IPS DF 6.9 (cell line): ENCODE measurements around the gene LAMB1.

Experiments
- DNase-seq: peaks from one replicate; pipeline ENCODE4 v3.0.0-alpha.2; 2013; ENCODE audit warnings: low read depth, low spot score
- H3K27ac ChIP-seq: one replicate; pipeline ENCODE4 v1.5.1; 2013; ENCODE audit warnings: low read length, control low read depth
- H3K27me3 ChIP-seq: 2 replicates; pipeline ENCODE4 v1.6.1; 2013; ENCODE audit warnings: mild to moderate bottlenecking, low read length; ENCODE audit not compliant: control insufficient read depth, insufficient read depth
- H3K36me3 ChIP-seq: 2 replicates; pipeline ENCODE4 v1.6.1; 2013; ENCODE audit warnings: low read length; ENCODE audit not compliant: control insufficient read depth, insufficient read depth
- H3K4me1 ChIP-seq: 2 replicates; pipeline ENCODE4 v1.6.1; 2013; ENCODE audit warnings: low read length; ENCODE audit not compliant: control insufficient read depth, insufficient read depth
- H3K4me3 ChIP-seq: 2 replicates; pipeline ENCODE4 v1.5.1; 2013; ENCODE audit warnings: mild to moderate bottlenecking, low read length
- H3K9me3 ChIP-seq: 2 replicates; pipeline ENCODE4 v1.6.1; 2013; ENCODE audit warnings: low read length, inconsistent platforms; ENCODE audit not compliant: control insufficient read depth, insufficient read depth
- WGBS: extraction: QIAGEN DNeasy Blood & Tissue Kit; methylation state at CpG from one replicate; pipeline ENCODE4 v1.1.7; 2013; ENCODE audit warnings: mixed read lengths, missing lambda C conversion rate; ENCODE audit not compliant: insufficient read length, insufficient coverage; 5-methylcytosine and 5-hydroxymethylcytosine counted together

Gene LAMB1

DNA sequence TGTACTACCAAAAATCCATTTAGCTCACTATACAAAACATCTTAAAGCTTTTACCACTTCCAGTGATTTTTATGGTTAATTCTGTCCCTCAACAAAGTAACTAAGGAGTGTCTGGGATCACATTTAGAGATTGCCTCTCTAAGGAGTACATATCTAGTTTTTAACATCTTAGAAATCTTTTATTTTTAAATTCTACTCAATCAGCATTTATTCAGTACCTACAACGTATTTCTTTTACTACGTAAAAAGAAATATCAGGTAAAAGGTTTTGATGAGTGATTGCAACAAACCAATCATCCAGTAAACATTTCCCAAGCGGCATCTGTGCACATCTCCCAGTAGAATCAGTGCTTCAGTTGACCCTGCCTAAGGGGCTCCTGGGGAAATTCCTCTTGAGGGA lies 31.9 kb downstream of the LAMB1 start:
- H3K4me1 ChIP-seq, result peaks cover 8% of the 10 kb centered on the region
- WGBS, result no CpG with 5 or more reads among the region's 3 CpGs
- H3K27ac ChIP-seq, result no peak overlapping the region
- DNase-seq, result no peak
- H3K36me3 ChIP-seq, result no peaks in the 10 kb centered on the region
- H3K4me3 ChIP-seq, result no peak overlapping the region
- H3K9me3 ChIP-seq, result no peaks in the 10 kb centered on the region
- no peaks in the 10 kb centered on the region for H3K27me3 ChIP-seq

DNA sequence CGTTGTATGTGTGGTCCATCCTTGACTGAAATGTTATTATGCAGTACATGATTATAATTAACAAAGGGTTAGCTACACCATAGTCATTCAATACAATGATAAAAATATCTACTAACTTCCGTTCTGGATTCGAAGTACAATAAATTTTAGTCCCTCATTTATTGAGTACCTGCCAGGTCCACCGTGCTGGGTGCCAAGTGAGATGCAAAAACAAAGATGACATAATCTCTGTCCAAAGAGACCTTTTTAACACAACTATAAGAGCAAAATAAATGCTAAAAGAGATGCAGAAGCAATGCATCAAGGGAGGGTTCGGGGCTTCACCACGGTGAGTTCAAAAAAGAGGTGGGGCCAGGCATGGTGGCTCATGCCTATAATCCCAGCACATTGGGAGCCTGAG lies 33.1 kb downstream of the LAMB1 start:
- Histone ChIP-seq H3K9me3 (no peaks in the 10 kb centered on the region), H3K27me3 (no peaks in the 10 kb centered on the region), H3K4me3 (no peak overlapping the region), H3K27ac (no peak overlapping the region), H3K4me1 (peaks cover 5% of the 10 kb centered on the region), H3K36me3 (no peaks in the 10 kb centered on the region)
- no peak for DNase-seq
- no CpG with 5 or more reads among the region's 6 CpGs for WGBS

DNA sequence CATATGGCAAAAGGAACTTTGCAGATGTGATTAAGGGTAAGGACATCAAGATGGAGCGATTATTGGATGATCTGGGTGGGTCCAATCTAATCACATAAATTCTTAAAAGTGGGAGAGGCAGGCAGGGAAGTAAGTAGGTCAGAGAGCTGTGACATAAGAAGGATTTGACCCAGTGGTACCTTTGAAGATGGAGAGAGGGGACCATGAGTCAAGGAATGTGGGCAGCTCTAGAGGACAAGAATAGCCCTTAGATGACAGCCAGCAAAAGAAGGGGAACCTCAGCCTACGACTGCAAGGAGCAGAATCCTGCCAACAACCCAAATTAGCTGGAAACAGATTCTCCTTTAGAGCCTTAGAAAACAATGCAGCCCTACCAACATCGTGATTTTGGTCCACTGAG lies 34.5 kb downstream of the LAMB1 start:
- peaks cover 5% of the 10 kb centered on the region for H3K4me1 ChIP-seq
- no peaks in the 10 kb centered on the region for H3K27me3 ChIP-seq
- H3K36me3 ChIP-seq, result no peaks in the 10 kb centered on the region
- no CpG with 5 or more reads among the region's 3 CpGs for WGBS
- DNase-seq, result no peak
- H3K9me3 ChIP-seq, result no peaks in the 10 kb centered on the region
- no peak overlapping the region for H3K27ac ChIP-seq
- no peak overlapping the region for H3K4me3 ChIP-seq

DNA sequence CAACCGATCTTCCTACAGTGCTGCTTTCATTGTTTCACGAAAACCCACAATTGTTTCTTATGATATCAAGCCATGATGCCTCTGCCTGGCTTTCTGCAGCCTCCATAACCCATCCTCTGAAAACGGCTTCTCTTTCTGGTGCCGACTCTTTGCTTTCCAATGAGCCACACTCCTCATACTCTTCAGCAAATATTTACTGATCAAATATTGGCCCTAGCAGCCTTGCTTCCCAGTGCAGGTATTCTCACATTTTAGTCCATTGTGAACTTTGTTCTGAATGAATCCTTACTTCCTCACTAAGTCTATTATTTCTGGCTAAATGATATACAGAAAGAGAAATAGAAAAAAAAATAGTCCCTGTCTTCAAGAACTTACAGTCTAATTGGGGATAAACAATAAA lies 35.5 kb downstream of the LAMB1 start:
- H3K36me3 ChIP-seq, result no peaks in the 10 kb centered on the region
- no peaks in the 10 kb centered on the region for H3K9me3 ChIP-seq
- H3K27ac ChIP-seq, result no peak overlapping the region
- no CpG with 5 or more reads among the region's 4 CpGs for WGBS
- H3K4me1 ChIP-seq, result peaks cover 5% of the 10 kb centered on the region
- DNase-seq, result no peak
- no peaks in the 10 kb centered on the region for H3K27me3 ChIP-seq
- no peak overlapping the region for H3K4me3 ChIP-seq

DNA sequence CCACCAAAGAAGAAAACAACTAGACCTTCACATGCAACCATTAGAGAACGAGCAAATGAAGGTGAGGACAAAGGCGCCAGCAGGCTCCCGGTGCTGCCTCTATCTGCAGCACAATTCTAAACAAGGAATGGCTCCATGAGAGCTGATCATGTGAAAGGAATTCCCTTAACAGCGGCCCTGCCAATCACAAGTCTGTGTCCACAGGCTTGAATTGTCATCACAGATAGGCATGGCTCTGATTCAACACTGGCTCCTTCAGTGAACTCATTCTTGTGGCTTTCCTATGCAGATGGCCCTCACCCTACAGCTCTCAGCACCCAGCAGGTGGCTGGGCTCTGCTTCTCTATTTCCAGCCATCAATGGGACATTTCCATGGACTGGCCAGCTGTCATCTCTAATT lies 36.2 kb downstream of the LAMB1 start:
- Histone ChIP-seq H3K27ac (no peak overlapping the region), H3K4me1 (peaks cover 5% of the 10 kb centered on the region), H3K4me3 (no peak overlapping the region), H3K36me3 (no peaks in the 10 kb centered on the region), H3K9me3 (no peaks in the 10 kb centered on the region), H3K27me3 (no peaks in the 10 kb centered on the region)
- WGBS, result no CpG with 5 or more reads among the region's 4 CpGs
- DNase-seq, result no peak

- Histone ChIP-seq H3K36me3 (no peaks in the 10 kb centered on the region), H3K27me3 (no peaks in the 10 kb centered on the region), H3K9me3 (no peaks in the 10 kb centered on the region), H3K4me3 (no peak overlapping the region), H3K4me1 (peaks cover 8% of the 10 kb centered on the region), H3K27ac (no peak overlapping the region)
- no peak for DNase-seq
- WGBS, result no CpG with 5 or more reads among the region's 11 CpGs
Observed at GRCh38 chr7:107964510-107964909, 38.5 kb downstream of the LAMB1 start.

GRCh38 chr7:107962817-107963216 lies 40.1 kb downstream of the LAMB1 start:
- H3K27ac ChIP-seq, result no peak overlapping the region
- no peaks in the 10 kb centered on the region for H3K36me3 ChIP-seq
- no peak for DNase-seq
- no CpG with 5 or more reads among the region's 9 CpGs for WGBS
- H3K27me3 ChIP-seq, result no peaks in the 10 kb centered on the region
- H3K4me3 ChIP-seq, result no peak overlapping the region
- H3K9me3 ChIP-seq, result no peaks in the 10 kb centered on the region
- H3K4me1 ChIP-seq, result peaks cover 10% of the 10 kb centered on the region

DNA sequence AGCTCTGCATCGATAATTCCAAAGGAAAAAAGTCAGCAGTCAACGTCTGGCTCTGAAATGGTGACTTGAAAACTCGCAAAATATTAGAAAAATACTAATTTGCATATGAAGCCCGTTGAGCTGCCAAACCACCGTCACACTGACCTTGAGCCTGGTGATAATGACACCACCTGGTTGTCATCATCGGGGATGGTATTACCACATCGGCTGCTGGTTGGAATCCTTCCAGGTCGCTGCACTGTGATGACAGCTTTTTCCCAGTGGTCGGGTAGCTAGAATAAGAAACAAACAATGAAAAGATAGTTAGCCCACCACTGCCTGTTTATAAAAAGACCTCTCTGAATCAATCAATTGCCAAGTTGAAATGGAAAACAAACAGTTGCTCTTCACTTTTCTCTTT lies 41.6 kb downstream of the LAMB1 start:
- Histone ChIP-seq H3K9me3 (no peaks in the 10 kb centered on the region), H3K36me3 (no peaks in the 10 kb centered on the region), H3K27ac (no peak overlapping the region), H3K4me3 (no peak overlapping the region), H3K27me3 (no peaks in the 10 kb centered on the region), H3K4me1 (peaks cover 6% of the 10 kb centered on the region)
- no CpG with 5 or more reads among the region's 9 CpGs for WGBS
- no peak for DNase-seq

GRCh38 chr7:107960272-107960671 lies 42.7 kb downstream of the LAMB1 start:
- H3K9me3 ChIP-seq, result no peaks in the 10 kb centered on the region
- no peak for DNase-seq
- peaks cover 5% of the 10 kb centered on the region for H3K4me1 ChIP-seq
- no peak overlapping the region for H3K4me3 ChIP-seq
- no CpG with 5 or more reads among the region's 5 CpGs for WGBS
- no peak overlapping the region for H3K27ac ChIP-seq
- no peaks in the 10 kb centered on the region for H3K27me3 ChIP-seq
- no peaks in the 10 kb centered on the region for H3K36me3 ChIP-seq

GRCh38 chr7:107959527-107959898 lies 43.4 kb downstream of the LAMB1 start:
- no peak for DNase-seq
- no peak overlapping the region for H3K27ac ChIP-seq
- WGBS, result no CpG with 5 or more reads among the region's 10 CpGs
- H3K4me3 ChIP-seq, result no peak overlapping the region
- no peaks in the 10 kb centered on the region for H3K27me3 ChIP-seq
- H3K9me3 ChIP-seq, result no peaks in the 10 kb centered on the region
- no peaks in the 10 kb centered on the region for H3K36me3 ChIP-seq
- peaks cover 5% of the 10 kb centered on the region for H3K4me1 ChIP-seq

GRCh38 chr7:107958764-107959526 lies 44.0 kb downstream of the LAMB1 start:
- Histone ChIP-seq H3K27me3 (no peaks in the 10 kb centered on the region), H3K27ac (no peak overlapping the region), H3K4me1 (peaks cover 5% of the 10 kb centered on the region), H3K36me3 (no peaks in the 10 kb centered on the region), H3K9me3 (no peaks in the 10 kb centered on the region), H3K4me3 (no peak overlapping the region)
- no peak for DNase-seq
- whole genome bisulfite sequencing, result no CpG with 5 or more reads among the region's 14 CpGs
